Colonic mucosa (tissue), 4 donors: ENCODE results near the gene ACOT8. TPM values are rescaled to one million over a fixed set of nuclear protein-coding genes. Genes with fewer than 3 reads are reported as not detected.

Experiments used
- DNase-seq: peaks from one replicate; pipeline ENCODE4 v3.0.0-alpha.2; 2020
- H3K27ac ChIP-seq: fragments of 200-600 bp; one replicate; pipeline ENCODE4 v1.8.0; 2021
- H3K27me3 ChIP-seq: fragments of 200-600 bp; one replicate; pipeline ENCODE4 v1.8.0; 2021
- H3K36me3 ChIP-seq: fragments of 200-600 bp; one replicate; pipeline ENCODE4 v1.8.0; 2021
- H3K4me1 ChIP-seq: fragments of 200-600 bp; one replicate; pipeline ENCODE4 v1.8.0; 2021; ENCODE audit warnings: mild to moderate bottlenecking
- H3K4me3 ChIP-seq: fragments of 200-600 bp; one replicate; pipeline ENCODE4 v1.8.0; 2021
- H3K9ac ChIP-seq, 2 donors: one replicate each; pipeline ENCODE4 v1.7.0; 2013; ENCODE audit warnings: control low read depth in 2 of 2, low read depth in 2 of 2, low read length in 2 of 2
- H3K9me3 ChIP-seq: fragments of 200-600 bp; one replicate; pipeline ENCODE4 v1.8.0; 2021
- CTCF ChIP-seq: fragments of 200-600 bp; IDR thresholded peaks from one replicate; pipeline ENCODE4 v1.8.0; 2022; ENCODE audit warnings: antibody characterized with exemption, mild to moderate bottlenecking
- intact Hi-C: fragments of 100-400 bp; cut with DNase I; formaldehyde crosslinking; loops from one replicate; pipeline ENCODE4 v1.14.1; 2022
- total RNA-seq, 2 donors: library from RNA; stranded (reverse); fragmentation: NEBNext Ultra II Directional in 1 of 2; extraction: Animal tissue kit (Norgen Biotek cat#: 25700) in 1 of 2; gene quantifications; one replicate each; pipeline ENCODE4 v1.2.1, GENCODE V29; 2021
- donor health status: healthy.
- donor health status: DM: no; HTN: no; CAD: no.
- donor health status: DM: no; HTN: no; CAD: no.

ACOT8 gene
- total RNA-seq, 2 donors from 2014 or later: 49.8 to 58.5 TPM

GRCh38 chr20:45886590-45887345 lies 29.6 kb upstream of the ACOT8 start:
- no peak for TF ChIP-seq CTCF
- Histone ChIP-seq H3K9ac (no peak overlapping the region), H3K4me1 (peaks cover 1% of the 10 kb centered on the region), H3K36me3 (peaks cover 6% of the 10 kb centered on the region), H3K27ac (no peak overlapping the region), H3K9me3 (no peaks in the 10 kb centered on the region), H3K27me3 (no peaks in the 10 kb centered on the region), H3K4me3 (no peak overlapping the region)
- no peak for DNase-seq
- intact Hi-C loops: loop anchor here (10.0 kb wide), 1 partner anchor 62 kb away; the partner anchor contains the start of gene TNNC2

- Histone ChIP-seq H3K4me1 (no peaks in the 10 kb centered on the region), H3K9me3 (no peaks in the 10 kb centered on the region), H3K27me3 (no peaks in the 10 kb centered on the region), H3K27ac (no peak overlapping the region), H3K4me3 (no peak overlapping the region), H3K9ac (no peak overlapping the region), H3K36me3 (peaks cover 6% of the 10 kb centered on the region)
- no peak for DNase-seq
- intact Hi-C loops: loop anchor here (10.0 kb wide), 1 partner anchor 58 kb away; the partner anchor contains the start of gene TNNC2
- TF ChIP-seq CTCF: no peak
Measured at GRCh38 chr20:45883100-45883469, 25.9 kb upstream of the ACOT8 start.

GRCh38 chr20:45882469-45883099 lies 25.4 kb upstream of the ACOT8 start:
- Histone ChIP-seq H3K9ac (no peak overlapping the region), H3K4me1 (no peaks in the 10 kb centered on the region), H3K4me3 (no peak overlapping the region), H3K9me3 (no peaks in the 10 kb centered on the region), H3K36me3 (peaks cover 6% of the 10 kb centered on the region), H3K27ac (no peak overlapping the region), H3K27me3 (no peaks in the 10 kb centered on the region)
- no peak for TF ChIP-seq CTCF
- intact Hi-C loops: loop anchor here (10.0 kb wide), 1 partner anchor 58 kb away; the partner anchor contains the start of gene TNNC2
- DNase-seq: no peak

GRCh38 chr20:45880988-45881788 lies 24.0 kb upstream of the ACOT8 start, which contains the start of gene ZSWIM1:
ZSWIM1 (plus strand) TSS chr20:45881227; CDS start chr20:45882593, 1,366 bp downstream.
- peak within 1 kb of the TSS; percentile 46 for H3K27ac ChIP-seq
- H3K9ac ChIP-seq: peak within 1 kb of the TSS; percentile 71 to 100
- no peaks in the 10 kb centered on the region for H3K4me1 ChIP-seq
- intact Hi-C loops: loop anchor here (10.0 kb wide), 1 partner anchor 56 kb away; the partner anchor contains the start of gene TNNC2
- no peaks in the 10 kb centered on the region for H3K9me3 ChIP-seq
- H3K36me3 ChIP-seq: peaks cover 6% of the 10 kb centered on the region
- peak; percentile 100 for DNase-seq
- no peak for TF ChIP-seq CTCF
- H3K27me3 ChIP-seq: no peaks in the 10 kb centered on the region
- H3K4me3 ChIP-seq: peak within 1 kb of the TSS; percentile 51

GRCh38 chr20:45878076-45878761 lies 21.0 kb upstream of the ACOT8 start:
- H3K9me3 ChIP-seq: no peaks in the 10 kb centered on the region
- no peak for DNase-seq
- no peak for TF ChIP-seq CTCF
- H3K4me3 ChIP-seq: no peak overlapping the region
- no peak overlapping the region for H3K27ac ChIP-seq
- no peaks in the 10 kb centered on the region for H3K27me3 ChIP-seq
- no peak overlapping the region for H3K9ac ChIP-seq
- intact Hi-C loops: no loop called here
- H3K36me3 ChIP-seq: peaks cover 6% of the 10 kb centered on the region
- H3K4me1 ChIP-seq: no peaks in the 10 kb centered on the region
